ENCODE data around the gene ZFAND3. TPM values are rescaled to one million over a fixed set of nuclear protein-coding genes. Genes with fewer than 3 reads are reported as not detected.

Gene ZFAND3
- total RNA-seq, 1 donor from 2014 or later, result 21.2 TPM

DNA sequence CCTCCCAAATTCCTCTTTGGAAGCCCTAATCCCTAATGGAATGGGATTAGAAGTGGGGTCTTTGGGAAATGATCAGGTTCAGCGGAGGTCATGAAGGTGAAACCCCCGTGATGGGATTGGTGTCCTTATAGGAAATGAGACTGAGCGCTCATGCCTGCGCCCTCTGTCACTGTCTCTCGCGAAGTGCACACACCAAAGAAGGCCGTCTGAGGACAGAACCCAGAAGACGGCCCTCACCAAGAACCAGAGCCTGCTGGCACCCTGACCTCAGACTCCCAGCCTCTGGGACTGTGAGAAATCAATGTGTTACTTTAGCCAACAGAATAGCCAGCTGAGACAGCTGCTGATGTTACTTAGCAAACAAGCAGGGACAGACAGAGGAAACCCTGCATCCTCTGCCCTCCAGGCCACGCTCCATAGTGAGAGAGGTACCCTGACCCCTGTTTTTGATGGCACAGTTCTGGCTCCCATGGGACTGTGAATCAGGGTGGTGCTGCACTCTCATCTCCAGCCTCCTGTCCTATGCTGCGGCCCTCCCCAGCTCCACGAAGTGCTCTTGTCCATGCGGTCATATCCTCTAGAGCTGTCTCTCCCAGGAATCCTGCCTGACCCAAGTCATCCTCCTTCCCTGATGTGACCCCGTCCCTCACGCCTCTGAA, 369.3 kb downstream of the ZFAND3 start:
- no peak for DNase-seq (ENCODE audit: low spot score in 2 of 2)
- FAIRE-seq, result no peak

- FAIRE-seq (no peak), DNase-seq (ENCODE audit: low spot score in 2 of 2) (no peak)
These were observed 371.9 kb downstream of the ZFAND3 start for GRCh38 chr6:38191418-38191817.

DNA sequence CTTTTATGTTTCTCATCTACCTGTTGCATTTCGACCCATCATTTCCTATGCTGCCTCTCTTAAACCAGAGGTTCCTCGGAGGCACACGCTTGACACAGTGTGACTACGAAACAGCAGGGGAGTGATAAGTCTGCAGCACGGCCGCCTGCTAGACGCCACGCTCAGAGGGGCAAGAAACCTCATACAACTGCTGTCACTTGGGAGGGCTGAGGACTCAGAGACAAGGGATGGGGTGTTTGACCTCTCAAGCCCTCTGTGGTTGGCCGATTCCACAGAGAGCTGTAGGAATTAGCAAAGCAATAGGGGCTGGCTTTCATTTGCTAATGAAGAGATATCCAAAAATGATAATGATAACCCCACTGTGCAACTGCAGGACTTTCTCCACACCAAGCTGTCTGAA, 372.5 kb downstream of the ZFAND3 start:
- no peak for DNase-seq (ENCODE audit: low spot score in 2 of 2)
- no peak for FAIRE-seq

- FAIRE-seq, result no peak
These were observed 373.0 kb downstream of the ZFAND3 start for GRCh38 chr6:38192487-38192886.

DNA sequence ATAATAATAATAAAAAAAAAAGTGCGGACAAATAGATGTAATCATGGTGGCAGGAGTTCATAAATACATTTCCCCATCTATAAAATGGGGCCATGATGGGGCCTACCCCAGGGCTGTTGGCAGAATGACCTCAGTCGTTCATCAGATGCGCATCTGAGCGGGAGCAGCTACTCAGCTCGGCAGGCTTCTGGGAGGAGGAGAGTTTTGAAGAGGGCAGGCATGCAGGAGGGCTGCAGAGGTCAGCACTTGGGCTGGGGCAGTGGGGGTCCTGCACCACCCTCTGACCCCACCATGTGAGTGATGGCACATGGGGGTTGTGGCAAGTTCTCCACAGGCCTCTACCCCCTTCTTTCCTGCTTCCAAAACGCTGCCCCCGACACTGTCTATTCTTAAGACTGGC, 373.5 kb downstream of the ZFAND3 start:
- FAIRE-seq, result no peak
- no peak for DNase-seq (ENCODE audit: low spot score in 2 of 2)

More at GRCh38 chr6:38192487-38192886, 373.0 kb downstream of the ZFAND3 start:
- DNase-seq (ENCODE audit: low spot score in 2 of 2), result no peak

DNA sequence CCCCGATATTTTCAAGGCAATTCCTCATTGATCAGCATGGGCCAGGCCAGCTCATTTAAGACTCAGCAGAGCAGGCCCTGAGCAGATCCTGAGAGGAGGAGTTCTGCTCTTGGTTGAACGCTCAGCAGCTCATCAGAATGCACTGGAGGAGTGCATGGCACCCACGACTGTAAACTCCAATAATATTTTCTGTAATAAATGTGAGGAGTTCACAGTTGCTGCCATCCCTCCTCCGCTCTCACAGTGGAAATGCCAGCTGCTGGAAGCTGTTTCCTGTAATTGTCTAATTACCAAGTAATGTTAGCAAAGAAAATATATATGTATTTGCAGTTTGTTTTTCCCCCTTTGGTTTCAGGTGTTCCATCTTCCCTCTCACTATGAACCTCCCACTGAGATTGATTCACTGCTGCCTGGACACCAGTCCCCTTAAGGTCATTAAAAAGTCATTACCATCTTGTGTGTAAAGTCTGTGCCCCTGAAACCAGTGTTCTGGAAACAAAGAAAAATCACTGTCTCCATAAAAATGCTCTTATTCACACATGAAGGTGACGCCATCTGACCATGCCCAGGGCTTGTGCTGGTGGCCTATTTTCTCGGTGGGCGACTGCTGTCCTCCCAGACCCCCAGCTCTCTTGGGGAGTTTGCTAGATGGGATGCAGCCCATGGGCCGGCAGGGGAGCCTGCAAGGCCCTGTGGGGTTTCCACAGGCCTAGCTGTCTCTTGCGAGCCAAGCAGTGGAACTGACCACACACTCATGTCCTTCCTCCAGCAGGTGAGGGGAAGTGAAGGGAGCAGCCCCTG, 374.2 kb downstream of the ZFAND3 start:
- no peak for FAIRE-seq
- no peak for DNase-seq (ENCODE audit: low spot score in 2 of 2)

GRCh38 chr6:38194282-38194572, 374.7 kb downstream of the ZFAND3 start:
- FAIRE-seq, result no peak
- no peak for DNase-seq (ENCODE audit: low spot score in 2 of 2)

GRCh38 chr6:38194589-38194988, 375.1 kb downstream of the ZFAND3 start:
- FAIRE-seq, result no peak
- DNase-seq (ENCODE audit: low spot score in 2 of 2), result no peak

DNA sequence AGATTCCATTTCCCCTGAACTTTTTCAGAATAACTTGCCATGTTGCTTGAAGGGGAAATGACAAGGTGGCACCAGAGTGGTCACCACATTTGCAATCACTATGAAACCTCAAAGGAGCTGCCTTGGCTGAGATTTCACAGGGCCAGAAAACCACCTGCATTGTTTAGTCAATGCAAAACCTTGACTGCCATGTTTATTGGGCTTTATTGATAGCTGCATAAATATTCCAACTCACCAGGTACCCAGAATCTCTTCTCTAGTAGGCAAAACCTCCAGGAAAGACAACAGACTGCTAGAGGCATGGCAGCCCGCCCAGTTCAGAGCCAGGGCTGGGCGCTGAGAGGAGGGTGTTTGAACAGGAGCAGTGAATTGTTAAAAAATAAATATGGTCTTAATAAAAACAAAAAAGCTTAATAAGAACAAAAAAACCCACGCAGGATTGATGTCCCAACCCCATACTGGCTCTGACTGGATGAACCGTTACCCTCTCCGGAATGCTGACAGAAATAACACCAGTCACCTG, 375.6 kb downstream of the ZFAND3 start:
- no peak for DNase-seq (ENCODE audit: low spot score in 2 of 2)
- FAIRE-seq, result no peak

GRCh38 chr6:38198219-38198618, 378.7 kb downstream of the ZFAND3 start:
- FAIRE-seq (no peak), DNase-seq (ENCODE audit: low spot score in 2 of 2) (no peak)

Small RNA genes lying within 50 kb of the gene (small RNA-seq; reads per million reads assigned to genes)
- gene RN7SL285P (not detected), gene RNU1-87P (not detected)

Other genes starting within 250 kb of the ZFAND3 start
- 42.8 TPM for gene MDGA1, start 121.8 kb upstream of the ZFAND3 start, total RNA-seq

Measured in frontal cortex (tissue), 4 donors.